Transverse colon (tissue), 4 donors: ENCODE measurements around the gene FBN3.

Experiments
- POLR2A ChIP-seq: fragments of 450-650 bp; IDR thresholded peaks from one replicate; pipeline ENCODE4 v1.6.1; 2016; ENCODE audit warnings: antibody characterized with exemption, mild to moderate bottlenecking, moderate library complexity
- POLR2AphosphoS5 ChIP-seq, 3 donors: sonication (generic); formaldehyde crosslinking; IDR thresholded peaks; one replicate each; pipeline ENCODE4 v1.6.1; 2016; ENCODE audit warnings: antibody characterized with exemption in 3 of 3
- TF ChIP-seq, protein P1 (sequence below), 5 experiments: fragments of 200-600 bp in 3 of 5; fragments of 450-650 bp in 2 of 5; sonication (generic) in 3 of 5; IDR thresholded peaks; 1 replicate in 2 of 5; 2 replicates in 3 of 5; pipeline ENCODE4 v1.5.1; 2016 to 2017; ENCODE audit warnings: antibody characterized with exemption in 5 of 5, inconsistent platforms in 3 of 5, mild to moderate bottlenecking in 2 of 5, moderate library complexity in 1 of 5

DNA sequence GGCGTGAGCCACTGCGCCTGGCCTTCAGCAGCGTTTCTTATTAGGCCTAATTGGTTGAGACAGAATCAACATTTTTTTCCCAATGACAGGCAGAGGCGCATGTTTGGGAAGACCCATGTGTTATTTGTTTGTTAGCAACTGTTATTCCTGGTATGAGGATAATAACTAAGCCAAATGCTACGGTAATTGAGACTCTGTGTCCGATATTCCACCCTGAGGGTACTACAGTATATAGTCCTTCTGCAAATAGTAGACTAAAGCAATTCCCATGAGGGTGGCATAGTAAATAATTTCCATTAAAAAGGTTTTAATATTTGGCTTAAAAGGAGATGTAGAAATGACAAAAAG lies 115.2 kb downstream of the FBN3 start:
- TF ChIP-seq POLR2A (no peak), POLR2AphosphoS5 (IDR thresholded peaks at IDR 0.05) (no peak)
- TF ChIP-seq, protein P1, sequence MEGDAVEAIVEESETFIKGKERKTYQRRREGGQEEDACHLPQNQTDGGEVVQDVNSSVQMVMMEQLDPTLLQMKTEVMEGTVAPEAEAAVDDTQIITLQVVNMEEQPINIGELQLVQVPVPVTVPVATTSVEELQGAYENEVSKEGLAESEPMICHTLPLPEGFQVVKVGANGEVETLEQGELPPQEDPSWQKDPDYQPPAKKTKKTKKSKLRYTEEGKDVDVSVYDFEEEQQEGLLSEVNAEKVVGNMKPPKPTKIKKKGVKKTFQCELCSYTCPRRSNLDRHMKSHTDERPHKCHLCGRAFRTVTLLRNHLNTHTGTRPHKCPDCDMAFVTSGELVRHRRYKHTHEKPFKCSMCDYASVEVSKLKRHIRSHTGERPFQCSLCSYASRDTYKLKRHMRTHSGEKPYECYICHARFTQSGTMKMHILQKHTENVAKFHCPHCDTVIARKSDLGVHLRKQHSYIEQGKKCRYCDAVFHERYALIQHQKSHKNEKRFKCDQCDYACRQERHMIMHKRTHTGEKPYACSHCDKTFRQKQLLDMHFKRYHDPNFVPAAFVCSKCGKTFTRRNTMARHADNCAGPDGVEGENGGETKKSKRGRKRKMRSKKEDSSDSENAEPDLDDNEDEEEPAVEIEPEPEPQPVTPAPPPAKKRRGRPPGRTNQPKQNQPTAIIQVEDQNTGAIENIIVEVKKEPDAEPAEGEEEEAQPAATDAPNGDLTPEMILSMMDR (IDR thresholded peaks at IDR 0.05) = no peak
